Fibroblast of skin of abdomen (primary cell): ENCODE data around the gene DSTN.

Experiments
- DNase-seq: peaks from one replicate; pipeline ENCODE4 v3.0.0-alpha.2; 2013

The DSTN gene

DNA sequence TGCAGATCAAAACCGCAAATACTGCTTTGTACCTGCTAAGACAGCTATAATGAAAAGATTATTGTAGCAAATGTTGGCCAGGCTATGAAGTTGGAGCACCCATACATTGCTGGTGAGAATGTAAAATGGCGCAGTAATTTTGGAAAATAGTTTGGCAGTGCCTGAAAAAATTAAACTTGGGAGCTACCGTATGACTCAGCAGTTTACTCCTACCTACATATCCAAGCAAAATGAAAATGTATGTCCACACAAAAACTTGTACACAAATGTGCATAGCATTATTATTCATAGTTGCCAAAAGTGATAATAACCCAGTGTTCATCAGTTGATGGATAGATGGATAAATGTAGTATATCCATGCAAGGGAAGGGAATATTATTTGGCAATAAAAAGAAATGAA lies 13.3 kb downstream of the DSTN start:
- DNase-seq: no peak

DNA sequence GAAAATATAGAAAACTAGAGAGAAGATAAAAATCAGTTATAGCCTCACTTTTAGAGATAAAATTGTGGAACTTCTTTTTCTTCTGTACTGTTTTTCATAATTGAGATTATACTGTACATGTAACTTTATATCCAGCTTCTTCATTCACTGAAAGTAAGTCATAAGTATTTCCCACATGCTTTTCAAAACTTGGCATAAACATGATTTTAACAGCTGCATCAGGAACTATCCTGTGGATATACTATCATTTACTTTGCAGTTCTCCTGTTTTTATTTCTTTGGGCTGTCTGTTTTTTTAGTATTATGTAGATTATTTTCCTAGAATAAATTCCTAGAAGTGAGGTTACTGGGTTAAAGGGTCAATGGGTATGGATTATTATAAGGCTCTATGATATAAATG lies 14.8 kb downstream of the DSTN start:
- no peak for DNase-seq

DNA sequence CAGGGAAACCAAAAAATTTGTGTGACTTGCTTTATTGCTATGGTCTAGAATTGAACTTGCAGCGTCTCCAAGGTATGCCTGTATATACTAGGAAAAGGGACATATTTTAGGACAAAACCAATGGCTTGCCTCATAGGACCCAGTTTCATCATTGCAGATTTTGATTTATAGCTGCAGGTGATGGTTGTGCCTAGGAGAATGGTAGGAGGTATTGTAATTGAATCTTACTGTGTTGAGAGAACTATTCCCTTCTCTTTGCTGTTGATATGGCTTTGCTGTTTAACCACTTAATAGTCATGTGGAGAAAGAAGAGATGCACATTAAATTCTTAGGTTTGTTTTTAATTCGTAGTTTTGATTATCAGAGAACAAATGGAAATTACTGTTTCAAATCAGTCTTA lies 16.4 kb downstream of the DSTN start:
- DNase-seq: no peak

DNA sequence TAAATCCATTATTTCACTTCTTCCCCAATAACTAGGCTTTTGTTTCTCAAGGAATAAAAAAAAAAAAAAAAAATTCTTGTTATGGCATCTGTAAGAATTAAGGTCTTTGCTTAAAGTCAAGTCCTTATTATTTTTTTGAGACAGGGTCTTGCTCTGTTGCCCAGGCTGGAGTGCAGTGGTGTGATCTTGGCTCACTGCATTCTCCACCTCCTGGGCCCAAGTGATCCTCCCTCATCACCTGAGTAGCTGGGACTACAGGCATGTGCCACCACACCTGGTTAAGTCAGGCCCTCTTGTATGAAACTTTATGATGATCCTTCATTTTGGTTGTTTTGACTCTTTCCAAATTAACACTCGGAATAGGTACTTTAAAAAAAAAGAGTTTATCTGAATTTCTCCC lies 17.3 kb downstream of the DSTN start:
- no peak for DNase-seq

DNA sequence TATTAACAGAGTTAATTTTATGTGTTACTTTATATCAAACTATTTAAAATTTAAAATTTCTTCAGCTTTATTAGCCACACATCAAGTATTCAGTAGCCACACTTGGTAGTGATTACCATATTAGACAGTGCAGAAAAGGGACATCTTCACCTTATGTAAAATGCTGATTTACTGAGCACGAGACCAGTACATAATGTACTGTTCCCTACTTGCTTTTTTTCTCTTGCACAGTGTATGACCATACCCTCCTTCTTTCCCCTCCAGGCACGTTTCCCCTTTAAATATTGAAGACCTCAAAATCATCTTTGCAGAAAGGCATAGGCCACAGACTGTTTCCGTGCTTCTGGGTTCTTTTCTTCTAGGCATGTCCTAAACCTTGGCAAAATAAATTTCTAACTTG lies 17.9 kb downstream of the DSTN start:
- no peak for DNase-seq

DNA sequence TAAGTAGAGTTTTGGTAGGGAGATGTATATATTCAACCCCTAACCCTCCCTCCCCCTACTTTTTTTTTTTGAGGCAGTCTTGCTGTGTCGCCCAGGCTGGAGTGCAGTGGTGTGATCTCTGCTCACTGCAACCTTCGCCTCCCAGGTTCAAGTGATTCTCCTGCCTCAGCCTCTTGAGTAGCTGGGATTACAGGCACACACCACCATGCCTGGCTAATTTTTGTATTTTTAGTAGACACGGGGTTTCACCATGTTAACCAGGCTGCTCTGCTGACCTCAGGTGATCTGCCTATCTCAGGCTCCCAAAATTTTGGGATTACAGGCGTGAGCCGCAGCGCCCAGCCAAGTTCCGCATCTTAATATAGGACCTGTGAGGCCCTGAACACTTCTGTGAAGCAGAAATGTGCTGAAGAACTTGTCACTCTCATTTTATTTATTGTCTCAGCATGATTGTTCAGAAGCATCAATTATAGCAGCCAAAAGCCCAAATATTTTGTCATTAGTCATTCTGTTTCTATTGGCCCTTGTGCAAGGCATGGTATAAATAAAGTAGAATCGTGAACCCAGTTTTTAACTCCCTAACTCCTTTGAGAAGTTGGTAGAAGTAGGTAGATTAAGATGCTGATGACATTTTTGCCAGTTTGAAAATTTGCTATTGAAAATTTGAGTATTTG lies 19.4 kb downstream of the DSTN start:
- DNase-seq: no peak

DNA sequence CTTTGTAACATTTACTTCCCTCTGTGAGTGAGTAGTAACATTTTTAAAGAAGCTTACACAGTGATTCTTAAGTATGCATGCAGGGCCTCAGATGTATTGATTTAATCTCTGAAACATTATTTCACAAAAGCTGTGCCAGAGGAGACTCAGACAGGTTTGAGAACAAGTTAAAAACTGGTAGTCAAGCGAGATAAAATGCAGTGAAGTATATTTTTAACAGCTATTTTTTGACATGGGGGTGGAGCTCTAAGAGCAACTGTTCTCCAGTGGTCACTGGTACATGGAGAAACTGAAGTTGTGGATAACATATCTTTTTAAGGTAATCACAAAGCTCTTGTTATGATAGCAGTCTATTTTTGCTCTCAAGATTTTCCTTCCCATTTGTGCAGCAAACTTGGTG lies 20.4 kb downstream of the DSTN start:
- no peak for DNase-seq

DNA sequence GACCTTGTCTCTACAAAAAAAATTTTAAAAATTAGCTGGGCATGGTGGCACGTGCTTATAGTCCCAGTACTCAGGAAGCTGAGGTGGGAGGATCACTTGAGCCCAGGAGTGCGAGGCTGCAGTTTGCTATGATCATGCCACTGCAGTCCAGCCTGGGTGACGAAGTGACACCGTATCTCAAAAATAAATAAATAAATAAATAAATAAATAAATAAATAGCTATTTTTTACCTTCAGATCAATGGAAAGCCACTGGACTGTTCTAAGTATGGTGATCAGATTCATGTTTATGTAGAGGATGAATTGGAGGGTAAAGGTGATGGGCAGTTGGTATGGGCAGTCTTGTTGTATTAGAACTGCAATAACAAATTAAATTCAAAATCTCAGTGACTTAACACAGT lies 24.0 kb downstream of the DSTN start:
- DNase-seq: no peak

DNA sequence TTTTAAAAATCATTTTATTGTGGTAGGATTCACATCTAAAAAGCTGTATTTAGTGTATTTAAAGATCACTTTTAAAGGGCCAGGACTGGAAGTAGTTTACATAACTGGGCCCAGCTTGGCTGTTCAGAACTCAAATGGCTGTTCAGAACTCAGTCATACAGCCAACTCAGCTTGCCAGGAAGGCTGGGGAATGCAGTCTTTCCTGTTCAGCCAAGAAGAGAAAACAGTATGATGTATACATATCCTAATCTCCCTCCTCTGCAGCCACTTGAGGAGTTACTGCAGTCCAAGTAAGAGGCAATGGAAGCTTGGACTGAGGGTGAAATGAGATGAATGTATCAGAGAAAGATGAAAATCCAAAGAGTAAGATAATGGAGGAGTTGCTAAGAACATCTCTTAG lies 24.6 kb downstream of the DSTN start:
- DNase-seq: peak; percentile 39

DNA sequence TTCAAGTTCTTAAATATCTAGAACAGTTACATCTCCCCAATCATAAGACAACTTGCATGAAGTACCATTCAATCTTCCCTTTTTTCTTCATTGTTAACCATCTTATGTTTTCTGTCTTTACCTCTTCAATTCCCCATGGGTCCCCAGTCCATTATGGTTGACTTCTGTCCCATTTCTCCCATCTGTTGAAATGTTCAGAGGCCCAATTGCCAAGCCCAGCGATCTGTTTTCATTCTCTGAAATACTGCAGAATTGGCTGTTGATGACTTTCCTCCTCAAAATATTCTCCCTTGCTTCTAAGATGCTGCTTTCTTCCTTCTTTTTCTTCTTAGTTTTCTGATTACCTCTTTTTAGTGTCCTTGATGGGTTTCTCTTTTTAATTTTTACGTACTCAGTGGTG lies 26.0 kb downstream of the DSTN start:
- no peak for DNase-seq

DNA sequence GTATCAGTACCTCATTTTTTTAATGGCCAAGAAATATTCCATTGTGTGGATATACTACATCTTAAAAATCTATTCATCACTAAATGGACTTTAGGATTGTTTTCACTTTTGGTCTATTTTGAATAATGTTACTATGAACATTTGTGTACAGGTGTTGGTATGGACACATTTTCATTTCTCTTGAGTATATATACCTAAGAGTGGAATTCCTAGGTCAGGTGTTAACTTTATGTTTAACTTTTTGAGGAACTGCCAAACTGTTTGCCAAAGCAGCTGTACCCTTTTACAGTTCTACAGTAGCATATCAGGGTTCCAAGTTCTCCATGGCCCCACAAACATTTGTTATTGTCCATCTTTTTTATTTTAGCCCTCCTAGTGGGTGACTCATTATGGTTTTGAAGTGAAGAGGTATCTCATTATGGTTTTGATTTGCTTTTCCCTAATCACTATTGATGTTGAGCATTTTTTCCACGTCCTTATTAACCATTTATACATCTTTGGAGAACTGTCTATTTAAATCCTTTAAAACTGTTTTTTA lies 28.2 kb downstream of the DSTN start:
- no peak for DNase-seq

DNA sequence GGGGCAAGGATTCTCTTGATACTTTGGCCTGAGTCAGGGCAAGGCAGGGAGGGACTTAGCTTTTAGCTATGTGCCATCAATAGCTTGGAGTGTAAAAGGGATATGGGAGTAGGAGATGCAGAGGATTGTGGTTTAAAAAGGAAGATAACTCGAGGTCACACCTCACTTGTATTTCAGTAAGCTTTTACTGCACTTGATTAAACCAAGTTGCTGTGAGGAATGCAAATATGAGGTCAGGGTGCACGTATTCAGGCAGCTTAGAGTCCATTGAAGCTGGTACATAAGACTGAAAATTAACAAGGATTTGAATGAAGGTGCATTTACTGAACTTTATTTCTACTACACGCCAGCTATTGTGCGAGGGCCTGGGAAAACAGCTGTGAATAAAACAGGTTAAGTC lies 32.1 kb downstream of the DSTN start:
- no peak for DNase-seq

DNA sequence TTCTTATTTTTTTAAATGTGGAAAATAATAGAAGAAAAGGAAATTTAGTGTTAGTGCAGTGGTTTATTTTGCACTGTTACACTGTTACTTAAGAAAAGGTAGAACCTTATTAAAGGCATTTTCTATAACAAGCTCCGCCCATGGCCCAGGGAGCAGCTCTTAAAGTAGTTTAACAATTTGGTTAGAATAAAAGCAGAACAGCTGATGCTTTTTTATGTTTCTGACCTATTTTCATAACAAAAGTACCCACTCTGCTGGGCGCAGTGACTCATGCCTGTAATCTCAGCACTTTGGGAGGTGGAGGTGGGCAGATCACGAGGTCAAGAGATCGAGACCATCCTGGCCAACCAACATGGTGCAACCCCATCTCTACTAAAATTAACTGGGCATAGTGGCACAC lies 32.6 kb downstream of the DSTN start:
- no peak for DNase-seq

DNA sequence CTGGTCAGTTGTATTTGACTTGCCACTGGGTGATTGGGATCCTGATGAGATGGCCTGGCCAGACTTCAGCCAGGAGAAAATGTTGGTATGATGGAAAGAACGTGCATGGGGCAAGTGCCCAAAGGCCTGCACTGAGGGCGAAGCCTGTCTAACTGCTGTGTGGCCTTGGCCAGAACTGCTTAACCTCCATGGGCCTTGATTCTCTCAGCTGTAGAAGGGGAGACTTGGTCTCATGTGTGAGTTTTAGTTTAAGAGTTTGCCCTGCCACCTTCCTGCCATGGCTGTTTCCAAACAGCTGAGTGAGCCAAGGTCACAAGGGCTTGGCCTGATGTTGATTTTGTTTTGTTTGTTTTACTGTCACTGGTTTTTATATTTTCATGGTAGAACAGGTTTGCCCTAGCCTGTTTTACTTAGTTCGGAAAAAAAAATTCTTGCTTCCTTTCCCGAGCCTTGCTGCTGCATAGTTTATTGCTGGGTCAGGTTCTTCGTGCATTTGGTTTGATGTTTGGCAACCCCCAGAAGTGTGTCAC lies 35.3 kb downstream of the DSTN start:
- no peak for DNase-seq

DNA sequence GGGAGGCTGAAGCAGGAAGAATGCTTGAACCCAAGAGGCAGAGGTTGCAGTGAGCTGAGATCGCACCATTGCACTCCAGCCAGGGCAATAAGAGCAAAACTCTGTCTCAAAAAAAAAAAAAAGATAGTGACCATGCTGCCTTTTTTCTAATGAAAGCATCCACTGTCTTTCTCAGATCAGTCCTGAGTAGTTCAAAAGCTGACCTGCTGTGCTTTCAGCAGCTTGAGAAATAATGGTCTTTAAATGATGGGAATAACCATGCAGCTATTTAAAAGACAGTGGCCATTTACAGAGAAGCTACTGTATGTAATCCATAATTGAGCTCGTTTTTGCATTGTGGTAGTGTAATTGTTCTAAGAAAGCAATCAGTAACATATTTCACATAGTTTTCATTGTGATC lies 36.1 kb downstream of the DSTN start:
- no peak for DNase-seq

DNA sequence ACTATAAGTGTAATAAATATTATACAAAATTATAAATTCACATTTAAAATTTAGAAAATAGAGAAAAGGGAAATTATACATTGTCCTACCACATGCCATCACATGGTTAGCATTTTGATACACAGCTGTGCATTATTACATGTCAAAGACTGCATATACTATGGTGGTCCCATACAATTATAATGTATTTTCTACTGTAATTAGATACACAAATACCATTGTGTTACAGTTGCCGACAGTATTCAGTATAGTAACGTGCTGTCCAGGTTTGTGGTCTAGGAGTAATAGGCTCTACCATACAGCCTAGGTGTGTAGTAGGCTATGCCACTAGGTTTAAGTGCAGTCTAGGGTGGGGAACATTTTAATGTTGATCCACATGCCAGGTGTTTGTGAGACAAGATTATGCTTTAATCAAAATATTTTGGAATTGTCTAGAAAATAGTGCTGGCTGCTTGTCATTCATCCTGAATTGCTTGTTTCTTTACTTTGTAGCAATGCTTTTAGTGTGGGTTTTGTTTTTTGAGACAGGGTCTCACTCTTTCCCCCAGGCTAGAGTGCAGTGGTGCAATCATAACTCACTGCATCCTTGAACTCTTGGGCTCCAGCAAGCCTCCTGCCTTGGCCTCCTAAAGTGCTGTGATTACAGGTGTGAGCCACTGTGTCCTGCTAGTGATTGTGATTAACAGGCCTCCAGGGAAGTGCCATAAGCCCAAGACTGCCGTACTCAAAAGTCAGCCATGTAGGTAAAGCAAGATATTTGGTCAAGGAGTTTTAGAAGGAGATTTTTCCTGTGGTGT lies 39.0 kb downstream of the DSTN start:
- DNase-seq: no peak

DNA sequence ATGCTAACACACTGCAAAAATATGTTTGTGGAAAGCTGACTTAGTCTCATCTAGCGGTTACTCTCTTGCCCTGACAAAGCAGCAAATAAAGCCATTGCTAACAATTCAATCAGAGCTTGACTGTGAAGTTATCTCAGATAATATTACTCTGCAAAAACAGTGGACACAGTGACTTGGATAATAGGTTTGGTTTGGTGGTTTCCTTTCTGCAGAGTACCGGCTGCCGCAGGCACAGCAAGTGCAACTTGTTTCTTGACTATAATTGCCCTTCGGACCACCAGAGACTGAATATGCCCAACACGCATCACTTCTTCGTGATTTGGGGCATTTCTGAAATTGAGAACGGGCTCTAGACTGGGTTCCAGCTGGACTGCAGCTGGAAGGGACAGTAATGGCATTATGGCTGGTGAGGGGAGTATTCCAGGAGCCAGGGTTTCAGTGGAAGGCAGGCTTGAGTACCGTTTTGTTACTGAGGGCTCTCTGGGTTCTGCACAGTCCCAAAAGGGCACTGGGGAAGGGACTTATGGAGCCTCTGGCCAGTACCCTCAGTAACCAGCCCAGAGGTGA lies 40.0 kb downstream of the DSTN start:
- no peak for DNase-seq

DNA sequence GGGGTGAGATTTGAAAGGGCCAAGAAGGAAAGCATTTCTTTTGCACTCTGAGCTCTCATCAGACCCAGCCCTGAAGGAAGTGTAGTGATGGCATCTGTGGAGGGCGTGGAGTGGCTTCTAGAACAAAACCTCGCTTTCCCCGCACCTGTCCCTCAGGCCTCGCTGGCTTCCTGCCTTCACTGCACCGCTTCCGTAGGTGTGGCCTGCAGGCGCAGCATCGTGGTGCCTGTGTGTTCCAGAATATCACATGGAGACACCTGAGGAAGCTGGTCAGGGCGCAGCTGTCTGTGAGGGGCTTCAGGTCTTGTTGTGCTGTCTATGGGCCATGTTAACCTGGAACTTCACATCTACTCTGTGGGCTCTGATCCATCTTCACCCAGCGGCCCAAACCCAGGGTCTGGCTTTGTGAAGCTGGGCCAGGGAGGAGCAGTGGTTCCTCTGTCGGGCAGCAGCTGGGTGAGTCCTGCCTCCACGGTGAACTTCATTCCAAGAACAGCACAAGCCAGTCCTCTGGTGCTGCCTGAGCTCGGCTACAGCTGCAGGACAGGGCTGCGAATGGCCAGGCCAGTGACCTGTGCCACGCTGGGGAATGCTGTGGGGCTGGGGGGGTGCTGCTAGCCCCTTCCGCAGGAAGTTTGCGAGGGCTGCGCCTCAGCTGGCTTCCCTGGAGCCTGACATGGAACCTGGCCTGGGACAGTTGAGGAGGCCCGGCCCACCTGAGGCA lies 40.9 kb downstream of the DSTN start:
- no peak for DNase-seq

DNA sequence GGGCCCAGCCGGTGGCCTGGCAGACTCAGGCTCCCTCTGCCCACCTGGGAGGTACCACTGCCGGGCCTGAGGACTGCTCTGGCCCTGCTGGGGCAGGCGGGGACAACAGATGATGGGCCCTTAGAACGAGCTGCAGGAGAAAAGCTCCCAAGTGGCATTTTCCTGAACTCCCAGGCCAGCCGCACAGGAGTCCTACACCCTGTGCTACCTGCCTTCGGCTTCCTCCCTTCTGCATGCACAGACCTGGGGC lies 41.3 kb downstream of the DSTN start:
- DNase-seq: no peak

DNA sequence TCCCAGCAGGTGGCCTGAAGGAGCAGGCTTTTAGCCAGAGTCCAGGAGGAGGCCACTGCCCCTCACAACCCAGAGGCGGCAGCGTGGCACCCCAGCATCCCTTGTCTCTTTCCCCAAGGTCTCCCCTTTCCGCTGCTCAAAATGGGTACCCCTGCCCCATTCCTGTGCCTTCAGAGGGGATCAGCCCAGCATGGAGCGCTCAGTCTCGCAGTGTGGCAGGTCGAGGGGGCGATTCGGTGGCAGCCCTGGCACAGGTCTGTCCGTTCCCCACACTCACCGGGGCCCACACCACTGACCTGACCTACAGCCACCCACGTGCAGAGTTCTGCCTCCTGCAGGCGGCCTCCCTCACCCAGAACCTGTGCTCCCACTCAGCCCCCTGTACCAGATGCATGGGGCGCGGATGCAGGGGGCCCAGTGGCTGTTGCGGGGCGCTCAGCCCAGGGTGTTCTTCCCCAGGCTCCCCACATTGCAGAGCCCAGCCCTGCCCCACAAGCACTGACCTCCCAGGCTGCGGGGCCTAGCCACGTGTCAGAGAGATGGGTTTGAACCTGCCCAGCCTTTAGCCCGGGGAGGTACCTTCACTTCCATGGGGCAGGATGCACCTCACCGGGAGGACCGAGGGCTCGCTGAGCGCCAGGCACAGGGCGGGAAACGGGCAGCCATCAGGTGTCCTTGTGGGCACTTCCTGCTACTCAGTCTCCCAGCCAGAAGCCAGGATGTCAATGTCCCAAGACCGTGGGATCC lies 41.8 kb downstream of the DSTN start:
- DNase-seq: peak; percentile 25

DNA sequence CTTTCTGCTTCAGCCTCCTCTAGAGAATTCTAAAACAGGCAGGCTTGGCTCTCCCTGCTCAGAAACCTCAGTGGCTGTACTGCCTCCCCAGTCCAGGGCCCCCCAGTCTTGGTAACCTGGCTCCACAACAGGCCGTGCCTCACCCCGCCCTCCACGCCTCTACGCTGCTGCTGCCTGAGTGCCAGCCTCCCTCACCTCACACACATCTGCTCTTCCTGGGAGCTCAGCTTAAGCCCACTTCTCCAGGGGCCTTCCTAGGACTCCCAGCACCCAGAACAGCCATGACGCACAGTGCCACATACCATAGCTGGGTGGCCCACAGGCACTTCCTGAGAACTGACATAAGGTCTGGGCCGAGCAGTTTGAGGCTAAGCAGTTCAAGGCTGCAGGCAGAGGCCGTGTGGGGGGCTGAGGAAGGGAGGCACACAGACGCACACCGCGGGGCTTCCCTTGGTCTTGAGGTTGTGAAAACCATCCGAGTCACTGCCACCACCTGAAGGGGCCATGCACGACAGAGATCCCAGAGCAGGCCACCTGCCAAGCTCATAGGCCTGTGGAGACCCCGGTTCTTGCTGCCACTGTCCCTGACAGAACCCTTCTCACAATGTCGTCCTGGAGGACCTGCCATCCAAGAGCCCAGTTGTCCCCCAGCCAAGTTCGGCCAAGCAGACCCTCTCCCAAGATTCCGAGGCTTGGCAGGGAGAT lies 42.6 kb downstream of the DSTN start:
- DNase-seq: peak; percentile 74

DNA sequence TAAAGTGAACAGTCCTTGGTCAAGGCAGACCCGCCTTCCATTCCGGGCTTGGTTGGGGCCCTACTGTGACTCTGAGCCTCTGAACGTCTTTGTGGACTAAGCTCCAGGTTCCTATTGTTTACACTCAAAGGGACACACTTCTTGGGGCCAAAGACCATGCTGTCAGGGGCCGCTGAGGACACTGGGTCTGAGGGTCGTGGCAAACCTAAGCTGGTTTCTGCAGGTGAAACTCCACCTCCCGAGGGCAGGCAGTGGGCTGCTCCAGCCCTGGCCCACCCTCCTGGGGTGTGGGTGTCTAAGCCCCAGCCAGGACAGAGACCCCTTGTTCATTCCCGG lies 43.1 kb downstream of the DSTN start:
- no peak for DNase-seq
